Peyer's patch (tissue), 4 donors: Measurements from ENCODE around the gene COG5.

Experiments
- CTCF ChIP-seq, 6 experiments: fragments of 450-650 bp in 4 of 6; fragments of 200-600 bp in 2 of 6; sonication (generic) in 1 of 6; IDR thresholded peaks; one replicate each; pipeline ENCODE4 v1.5.1; 2017 to 2019; ENCODE audit warnings: antibody characterized with exemption in 6 of 6, mild to moderate bottlenecking in 3 of 6, moderate library complexity in 1 of 6
- POLR2A ChIP-seq, 2 donors: fragments of 450-650 bp; IDR thresholded peaks; one replicate each; pipeline ENCODE4 v1.5.1; 2017; ENCODE audit warnings: antibody characterized with exemption in 2 of 2, mild to moderate bottlenecking in 2 of 2, moderate library complexity in 2 of 2

GRCh38 chr7:107321611-107322010 is 242.1 kb downstream of the COG5 start:
- TF ChIP-seq POLR2A (IDR thresholded peaks at IDR 0.05): no peak
- no peak for TF ChIP-seq CTCF (IDR thresholded peaks at IDR 0.05)
